Measurements from ENCODE around the gene ZIK1.

DNA sequence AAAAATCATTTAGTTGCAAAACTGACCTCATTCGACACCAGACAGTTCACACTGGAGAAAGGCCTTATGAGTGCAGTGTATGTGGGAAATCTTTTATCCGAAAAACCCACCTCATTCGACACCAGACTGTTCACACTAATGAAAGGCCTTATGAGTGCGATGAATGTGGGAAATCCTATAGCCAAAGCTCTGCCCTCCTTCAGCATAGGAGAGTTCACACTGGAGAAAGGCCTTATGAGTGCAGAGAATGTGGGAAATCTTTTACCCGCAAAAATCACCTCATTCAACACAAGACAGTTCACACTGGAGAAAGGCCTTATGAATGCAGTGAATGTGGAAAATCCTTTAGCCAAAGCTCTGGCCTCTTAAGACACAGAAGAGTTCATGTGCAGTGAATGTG is 23.0 kb downstream of the ZIK1 start:
- TF ChIP-seq, protein P1, sequence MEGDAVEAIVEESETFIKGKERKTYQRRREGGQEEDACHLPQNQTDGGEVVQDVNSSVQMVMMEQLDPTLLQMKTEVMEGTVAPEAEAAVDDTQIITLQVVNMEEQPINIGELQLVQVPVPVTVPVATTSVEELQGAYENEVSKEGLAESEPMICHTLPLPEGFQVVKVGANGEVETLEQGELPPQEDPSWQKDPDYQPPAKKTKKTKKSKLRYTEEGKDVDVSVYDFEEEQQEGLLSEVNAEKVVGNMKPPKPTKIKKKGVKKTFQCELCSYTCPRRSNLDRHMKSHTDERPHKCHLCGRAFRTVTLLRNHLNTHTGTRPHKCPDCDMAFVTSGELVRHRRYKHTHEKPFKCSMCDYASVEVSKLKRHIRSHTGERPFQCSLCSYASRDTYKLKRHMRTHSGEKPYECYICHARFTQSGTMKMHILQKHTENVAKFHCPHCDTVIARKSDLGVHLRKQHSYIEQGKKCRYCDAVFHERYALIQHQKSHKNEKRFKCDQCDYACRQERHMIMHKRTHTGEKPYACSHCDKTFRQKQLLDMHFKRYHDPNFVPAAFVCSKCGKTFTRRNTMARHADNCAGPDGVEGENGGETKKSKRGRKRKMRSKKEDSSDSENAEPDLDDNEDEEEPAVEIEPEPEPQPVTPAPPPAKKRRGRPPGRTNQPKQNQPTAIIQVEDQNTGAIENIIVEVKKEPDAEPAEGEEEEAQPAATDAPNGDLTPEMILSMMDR (IDR thresholded peaks at IDR 0.05) = no peak
- no peak for TF ChIP-seq POLR2A (IDR thresholded peaks at IDR 0.05)
